H1 (cell line): ENCODE results near the gene GULP1.

Experiments used
- ATF3 ChIP-seq: IDR thresholded peaks from 2 replicates; pipeline ENCODE4 v1.6.1; 2011; ENCODE audit warnings: low read depth, mild to moderate bottlenecking, low read length; ENCODE audit not compliant: insufficient read depth
- CEBPB ChIP-seq: IDR thresholded peaks from 2 replicates; pipeline ENCODE4 v1.6.1; 2012; ENCODE audit warnings: low read depth, low read length
- CTCF ChIP-seq, 3 experiments: IDR thresholded peaks; 1 replicate in 2 of 3; 2 replicates in 1 of 3; pipeline versions ENCODE4 v1.5.1 to v1.6.1; 2011; ENCODE audit warnings: low read length in 3 of 3, mild to moderate bottlenecking in 3 of 3, inconsistent platforms in 2 of 3, low read depth in 1 of 3, moderate library complexity in 1 of 3; ENCODE audit not compliant: insufficient read depth in 1 of 3; ENCODE audit errors: control extremely low read depth in 1 of 3
- EZH2 ChIP-seq: fragments of 200-600 bp; sonication (generic); IDR thresholded peaks from 2 replicates; pipeline ENCODE4 v1.7.1; 2012; ENCODE audit warnings: low read depth, mild to moderate bottlenecking, moderate library complexity, low read length, inconsistent platforms; ENCODE audit not compliant: severe bottlenecking
- FOSL1 ChIP-seq: IDR thresholded peaks from 2 replicates; pipeline ENCODE4 v1.6.1; 2011; ENCODE audit warnings: mild to moderate bottlenecking, low read depth, low read length, moderate library complexity; ENCODE audit not compliant: insufficient read depth
- HDAC6 ChIP-seq: IDR thresholded peaks from one replicate; pipeline ENCODE4 v1.7.1; 2012; ENCODE audit warnings: low read depth, mild to moderate bottlenecking, inconsistent platforms, low read length, moderate library complexity
- NRF1 ChIP-seq: IDR thresholded peaks from 2 replicates; pipeline ENCODE4 v1.6.1; 2011; ENCODE audit warnings: mild to moderate bottlenecking, low read depth, low read length, improper control_type of control experiment
- POLR2A ChIP-seq, 2 experiments: IDR thresholded peaks; 1 replicate in 1 of 2; 2 replicates in 1 of 2; pipeline ENCODE4 v1.6.1; 2011; ENCODE audit warnings: low read depth in 2 of 2, low read length in 2 of 2, mild to moderate bottlenecking in 2 of 2; ENCODE audit errors: control extremely low read depth in 1 of 2
- POLR2AphosphoS5 ChIP-seq: IDR thresholded peaks from 2 replicates; pipeline ENCODE4 v1.6.1; 2011; ENCODE audit warnings: low read depth, low read length
- RFX5 ChIP-seq: IDR thresholded peaks from 2 replicates; pipeline ENCODE4 v1.6.1; 2011; ENCODE audit warnings: low read depth, low read length, improper control_type of control experiment, borderline replicate concordance
- SIN3A ChIP-seq, 2 experiments: IDR thresholded peaks in 1 of 2; conservative IDR thresholded peaks in 1 of 2; 2 replicates each; pipeline ENCODE4 v1.6.1; 2011 to 2012; ENCODE audit warnings: low read length in 2 of 2, improper control_type of control experiment in 1 of 2, low read depth in 1 of 2, mild to moderate bottlenecking in 1 of 2
- SRF ChIP-seq: IDR thresholded peaks from 2 replicates; pipeline ENCODE4 v1.6.1; 2011; ENCODE audit warnings: mild to moderate bottlenecking, low read depth, low read length, moderate library complexity
- TBP ChIP-seq: IDR thresholded peaks from 2 replicates; pipeline ENCODE4 v1.6.1; 2011; ENCODE audit warnings: low read depth, low read length, improper control_type of control experiment

DNA sequence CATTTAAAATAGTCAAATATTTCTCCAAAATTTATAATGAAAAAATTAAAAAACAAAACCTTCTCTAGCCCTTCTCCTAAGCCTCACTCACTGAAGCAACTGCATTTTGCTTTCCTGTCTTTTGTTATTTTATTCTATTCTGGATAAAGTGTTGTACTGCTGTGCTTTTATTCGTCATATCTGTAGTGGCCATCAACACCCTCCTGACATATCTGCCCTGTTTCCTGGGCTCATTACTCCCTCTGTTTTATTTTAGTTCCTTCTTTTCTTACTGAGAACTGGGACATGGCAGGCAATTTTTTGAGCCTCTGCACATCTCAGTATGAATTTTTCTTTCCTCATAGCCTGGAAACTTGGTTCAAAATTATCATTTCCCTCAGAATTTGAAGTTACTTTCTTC lies 224.2 kb downstream of the GULP1 start:
- TF ChIP-seq CEBPB, result no peak
- no peak for TF ChIP-seq CTCF (IDR thresholded peaks at IDR 0.05; ENCODE audit: control extremely low read depth in 1 of 3, insufficient read depth in 1 of 3, low read depth in 1 of 3, low read length in 3 of 3)
- TF ChIP-seq POLR2A (IDR thresholded peaks at IDR 0.05; ENCODE audit: control extremely low read depth in 1 of 2, low read depth in 2 of 2, low read length in 2 of 2), result no peak
- no peak for TF ChIP-seq HDAC6
- no peak for TF ChIP-seq EZH2
- no peak for TF ChIP-seq NRF1
- TF ChIP-seq RFX5, result no peak
- TF ChIP-seq FOSL1, result no peak
- TF ChIP-seq ATF3, result no peak
- no peak for TF ChIP-seq TBP
- no peak for TF ChIP-seq SRF
- no peak for TF ChIP-seq SIN3A (conservative IDR thresholded peaks at IDR 0.05 in 1 of 2, IDR thresholded peaks at IDR 0.05 in 1 of 2; ENCODE audit: low read depth in 1 of 2, low read length in 2 of 2)
- TF ChIP-seq POLR2AphosphoS5, result no peak
